ENCODE results near the gene PBX4.

Gene PBX4

DNA sequence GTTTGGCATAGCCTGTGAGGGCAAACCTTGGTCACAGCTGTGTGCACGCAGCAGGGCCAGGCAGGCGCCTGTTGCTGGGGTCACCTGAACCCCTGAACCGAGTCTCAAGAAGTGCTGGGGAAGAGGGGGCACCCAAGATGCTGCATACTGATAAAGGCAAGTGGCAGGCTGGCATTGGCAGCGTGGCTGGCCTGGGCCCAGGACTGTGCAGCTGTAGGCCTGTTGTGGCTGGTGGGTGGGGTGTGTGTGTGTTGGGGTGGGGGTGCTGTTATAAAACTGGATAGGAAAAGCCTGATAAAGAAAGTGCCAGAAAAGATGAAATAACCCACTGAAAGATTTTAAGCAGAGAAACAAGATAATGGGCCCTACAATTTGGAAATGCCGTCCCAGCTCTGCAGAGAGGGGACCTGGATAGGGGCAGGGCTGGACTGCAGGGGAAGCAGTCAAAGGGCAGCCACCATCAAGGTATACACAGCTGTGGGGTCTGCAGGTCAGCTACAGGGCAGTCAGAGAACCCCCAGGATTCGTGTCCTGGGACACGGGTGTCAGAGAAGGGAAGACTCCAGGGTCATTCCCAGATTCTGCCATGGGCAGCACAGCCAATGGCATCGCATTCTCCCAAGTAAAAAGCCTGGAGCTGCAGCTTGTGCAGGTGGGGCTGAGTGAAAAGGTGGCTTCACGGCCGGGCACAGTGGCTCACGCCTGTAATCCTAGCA is 47.3 kb downstream of the PBX4 start:
- no peak overlapping the region for H3K4me3 ChIP-seq (ENCODE audit: low read depth, low read length)
- H3K9me3 ChIP-seq (ENCODE audit: control insufficient read depth, insufficient read depth, low read depth, low read length) = no peaks in the 10 kb centered on the region
- POLR2A ChIA-PET = no interaction called here
- TF ChIP-seq, protein P1, sequence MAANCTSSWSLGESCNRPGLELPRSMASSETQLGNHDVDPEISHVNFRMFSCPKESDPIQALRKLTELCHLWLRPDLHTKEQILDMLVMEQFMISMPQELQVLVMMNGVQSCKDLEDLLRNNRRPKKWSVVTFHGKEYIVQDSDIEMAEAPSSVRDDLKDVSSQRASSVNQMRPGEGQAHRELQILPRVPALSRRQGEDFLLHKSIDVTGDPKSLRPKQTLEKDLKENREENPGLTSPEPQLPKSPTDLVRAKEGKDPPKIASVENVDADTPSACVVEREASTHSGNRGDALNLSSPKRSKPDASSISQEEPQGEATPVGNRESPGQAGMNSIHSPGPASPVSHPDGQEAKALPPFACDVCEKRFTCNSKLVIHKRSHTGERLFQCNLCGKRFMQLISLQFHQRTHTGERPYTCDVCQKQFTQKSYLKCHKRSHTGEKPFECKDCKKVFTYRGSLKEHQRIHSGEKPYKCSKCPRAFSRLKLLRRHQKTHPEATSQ (tag by site-specific recombination; IDR thresholded peaks at IDR 0.05) = no peak
- TF ChIP-seq ZNF324 (tag by site-specific recombination; IDR thresholded peaks at IDR 0.05) (no peak), ZFHX2 (tag by site-specific recombination; conservative IDR thresholded peaks at IDR 0.05) (no peak), ZXDB (tag by site-specific recombination; IDR thresholded peaks at IDR 0.05) (no peak), ZNF560 (tag by site-specific recombination; IDR thresholded peaks at IDR 0.05; ENCODE audit: borderline replicate concordance) (no peak)
- no peak overlapping the region for H3K27ac ChIP-seq (ENCODE audit: extremely low read depth, low read depth, low read length)
- H3K4me1 ChIP-seq (ENCODE audit: control insufficient read depth, insufficient read depth, low read length) = no peaks in the 10 kb centered on the region
- peaks cover 0 to 23% of the 10 kb centered on the region in 2 experiments; a peak in 1 of 3 replicates for H3K36me3 ChIP-seq (ENCODE audit: control insufficient read depth in 2 of 2, insufficient read depth in 1 of 2, low read length in 2 of 2)
- CTCF ChIA-PET = interaction anchor here (1.0 kb wide), 1 partner anchor 17 kb away, joined by 3 read pairs; no protein-coding TSS in a partner anchor

DNA sequence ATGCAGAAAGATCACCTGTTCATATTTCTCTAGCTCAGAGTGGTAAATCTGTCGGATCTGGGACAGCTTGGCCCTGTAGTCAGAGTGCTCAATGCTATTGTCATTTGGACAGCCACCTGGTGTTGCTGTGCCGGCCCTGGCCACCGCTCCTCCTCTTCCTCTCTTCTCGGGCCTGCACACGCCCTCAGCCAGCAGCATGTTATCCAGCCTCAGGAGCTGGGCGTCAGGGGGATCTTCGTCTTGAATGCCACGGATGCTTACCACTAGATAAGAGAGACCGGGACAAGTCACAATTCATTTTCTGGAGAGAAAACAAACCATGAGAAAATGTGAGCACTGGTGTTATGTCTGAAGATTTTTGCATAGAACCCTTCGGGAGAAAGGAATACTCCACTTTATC is 47.9 kb downstream of the PBX4 start:
- CTCF ChIA-PET = interaction anchor here (1.0 kb wide), 1 partner anchor 16 kb away, joined by 3 read pairs; no protein-coding TSS in a partner anchor
- peaks cover 0 to 23% of the 10 kb centered on the region in 2 experiments; a peak in 1 of 3 replicates for H3K36me3 ChIP-seq (ENCODE audit: control insufficient read depth in 2 of 2, insufficient read depth in 1 of 2, low read length in 2 of 2)
- no peaks in the 10 kb centered on the region for H3K9me3 ChIP-seq (ENCODE audit: control insufficient read depth, insufficient read depth, low read depth, low read length)
- no peaks in the 10 kb centered on the region for H3K4me1 ChIP-seq (ENCODE audit: control insufficient read depth, insufficient read depth, low read length)
- POLR2A ChIA-PET = no interaction called here
- H3K27ac ChIP-seq (ENCODE audit: extremely low read depth, low read depth, low read length) = no peak overlapping the region
- H3K4me3 ChIP-seq (ENCODE audit: low read depth, low read length) = no peak overlapping the region
- TF ChIP-seq ZNF660 (tag by site-specific recombination; IDR thresholded peaks at IDR 0.05) (no peak), SCRT2 (tag by site-specific recombination; IDR thresholded peaks at IDR 0.05) (no peak), ZNF140 (tag by site-specific recombination; IDR thresholded peaks at IDR 0.05) (no peak), ZNF335 (tag by site-specific recombination; conservative IDR thresholded peaks at IDR 0.05) (no peak), KLF7 (tag by site-specific recombination; IDR thresholded peaks at IDR 0.05; ENCODE audit: borderline replicate concordance) (no peak), IKZF3 (tag by site-specific recombination; IDR thresholded peaks at IDR 0.05) (no peak), ZSCAN23 (tag by site-specific recombination; IDR thresholded peaks at IDR 0.05) (no peak), BCL11B (tag by site-specific recombination; IDR thresholded peaks at IDR 0.05; ENCODE audit: low read depth) (no peak), ZNF423 (tag by site-specific recombination; IDR thresholded peaks at IDR 0.05) (no peak), ZNF426 (tag by site-specific recombination; IDR thresholded peaks at IDR 0.05) (no peak), ZNF10 (tag by site-specific recombination; IDR thresholded peaks at IDR 0.05) (no peak), EGR2 (tag by site-specific recombination; IDR thresholded peaks at IDR 0.05; ENCODE audit: low read depth) (no peak), ZNF76 (tag by site-specific recombination; IDR thresholded peaks at IDR 0.05; ENCODE audit: borderline replicate concordance, low read depth) (no peak)
- TF ChIP-seq, protein P2, sequence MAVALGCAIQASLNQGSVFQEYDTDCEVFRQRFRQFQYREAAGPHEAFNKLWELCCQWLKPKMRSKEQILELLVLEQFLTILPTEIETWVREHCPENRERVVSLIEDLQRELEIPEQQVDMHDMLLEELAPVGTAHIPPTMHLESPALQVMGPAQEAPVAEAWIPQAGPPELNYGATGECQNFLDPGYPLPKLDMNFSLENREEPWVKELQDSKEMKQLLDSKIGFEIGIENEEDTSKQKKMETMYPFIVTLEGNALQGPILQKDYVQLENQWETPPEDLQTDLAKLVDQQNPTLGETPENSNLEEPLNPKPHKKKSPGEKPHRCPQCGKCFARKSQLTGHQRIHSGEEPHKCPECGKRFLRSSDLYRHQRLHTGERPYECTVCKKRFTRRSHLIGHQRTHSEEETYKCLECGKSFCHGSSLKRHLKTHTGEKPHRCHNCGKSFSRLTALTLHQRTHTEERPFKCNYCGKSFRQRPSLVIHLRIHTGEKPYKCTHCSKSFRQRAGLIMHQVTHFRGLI (tag by site-specific recombination; IDR thresholded peaks at IDR 0.05) = no peak
